GM10248 (cell line): ENCODE results near the gene LAPTM5.

ENCODE experiments used
- CTCF ChIA-PET: fragments of 300-600 bp; sonication (Branson Sonifier 250); formaldehyde crosslinking; extraction: SDS; loops from one replicate; lab custom pipeline; 2021; ENCODE audit warnings: antibody characterized with exemption; lab: Yijun Ruan, JAX
- POLR2A ChIA-PET: fragments of 350-650 bp; sonication (Branson Sonifier 250); formaldehyde crosslinking; extraction: SDS; loops from one replicate; lab custom pipeline; 2020; ENCODE audit warnings: antibody characterized with exemption; lab: Yijun Ruan, JAX
- DNase-seq: peaks from one replicate; pipeline ENCODE4 v3.0.0; 2012; ENCODE audit errors: extremely low spot score
- TF ChIP-seq, protein P1 (sequence below): IDR thresholded peaks from 2 replicates; pipeline ENCODE4 v1.5.1; 2012; ENCODE audit warnings: mild to moderate bottlenecking, low read depth; ENCODE audit errors: extremely low read depth, missing control alignments, control extremely low read depth

LAPTM5 gene

DNA sequence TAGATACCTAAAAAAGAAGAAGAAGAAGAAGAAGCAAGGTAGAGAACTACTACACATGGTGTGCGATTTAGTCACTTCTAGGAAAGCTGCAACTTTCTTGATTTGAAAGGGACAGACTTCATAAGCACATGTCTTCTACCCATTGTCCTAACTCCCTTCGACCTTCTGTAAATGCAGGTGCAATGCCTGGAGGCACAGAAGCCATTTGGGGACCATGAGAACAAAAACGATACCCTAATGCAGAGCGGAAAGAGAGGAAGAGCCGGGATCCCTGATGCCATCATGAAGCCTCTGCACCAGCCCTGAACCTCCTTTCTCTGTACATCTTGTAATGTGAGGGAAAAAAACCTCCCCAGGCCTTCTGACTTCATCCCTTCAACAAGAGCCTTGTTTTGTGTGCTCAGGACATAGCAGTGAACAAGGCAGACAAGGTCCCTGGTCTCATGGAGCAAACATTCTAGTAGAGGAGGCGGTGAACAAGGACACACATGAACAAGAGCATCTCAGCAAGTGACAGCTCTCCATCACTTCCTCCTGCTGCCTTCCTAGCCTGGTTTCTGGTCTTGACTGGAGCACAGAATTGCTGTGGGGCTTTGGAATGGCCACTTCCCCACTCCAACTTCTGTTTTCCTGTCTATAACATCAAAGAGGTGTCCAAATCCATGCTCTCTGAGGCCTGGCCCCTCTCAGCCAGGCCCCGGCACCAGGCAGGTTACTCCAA lies 5.5 kb upstream of the LAPTM5 start:
- DNase-seq, result no peak
- POLR2A ChIA-PET, result interaction anchor here (1.0 to 7.6 kb wide), 4 partner anchors 9 to 19 kb away, joined by 5 to 71 read pairs (median 14); no protein-coding TSS in a partner anchor
- TF ChIP-seq, protein P1, sequence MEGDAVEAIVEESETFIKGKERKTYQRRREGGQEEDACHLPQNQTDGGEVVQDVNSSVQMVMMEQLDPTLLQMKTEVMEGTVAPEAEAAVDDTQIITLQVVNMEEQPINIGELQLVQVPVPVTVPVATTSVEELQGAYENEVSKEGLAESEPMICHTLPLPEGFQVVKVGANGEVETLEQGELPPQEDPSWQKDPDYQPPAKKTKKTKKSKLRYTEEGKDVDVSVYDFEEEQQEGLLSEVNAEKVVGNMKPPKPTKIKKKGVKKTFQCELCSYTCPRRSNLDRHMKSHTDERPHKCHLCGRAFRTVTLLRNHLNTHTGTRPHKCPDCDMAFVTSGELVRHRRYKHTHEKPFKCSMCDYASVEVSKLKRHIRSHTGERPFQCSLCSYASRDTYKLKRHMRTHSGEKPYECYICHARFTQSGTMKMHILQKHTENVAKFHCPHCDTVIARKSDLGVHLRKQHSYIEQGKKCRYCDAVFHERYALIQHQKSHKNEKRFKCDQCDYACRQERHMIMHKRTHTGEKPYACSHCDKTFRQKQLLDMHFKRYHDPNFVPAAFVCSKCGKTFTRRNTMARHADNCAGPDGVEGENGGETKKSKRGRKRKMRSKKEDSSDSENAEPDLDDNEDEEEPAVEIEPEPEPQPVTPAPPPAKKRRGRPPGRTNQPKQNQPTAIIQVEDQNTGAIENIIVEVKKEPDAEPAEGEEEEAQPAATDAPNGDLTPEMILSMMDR, result no peak
- CTCF ChIA-PET, result interaction anchor here (0.9 to 22.9 kb wide), 4 partner anchors 15 to 43 kb away, joined by 3 to 449 read pairs (median 98); no protein-coding TSS in a partner anchor

DNA sequence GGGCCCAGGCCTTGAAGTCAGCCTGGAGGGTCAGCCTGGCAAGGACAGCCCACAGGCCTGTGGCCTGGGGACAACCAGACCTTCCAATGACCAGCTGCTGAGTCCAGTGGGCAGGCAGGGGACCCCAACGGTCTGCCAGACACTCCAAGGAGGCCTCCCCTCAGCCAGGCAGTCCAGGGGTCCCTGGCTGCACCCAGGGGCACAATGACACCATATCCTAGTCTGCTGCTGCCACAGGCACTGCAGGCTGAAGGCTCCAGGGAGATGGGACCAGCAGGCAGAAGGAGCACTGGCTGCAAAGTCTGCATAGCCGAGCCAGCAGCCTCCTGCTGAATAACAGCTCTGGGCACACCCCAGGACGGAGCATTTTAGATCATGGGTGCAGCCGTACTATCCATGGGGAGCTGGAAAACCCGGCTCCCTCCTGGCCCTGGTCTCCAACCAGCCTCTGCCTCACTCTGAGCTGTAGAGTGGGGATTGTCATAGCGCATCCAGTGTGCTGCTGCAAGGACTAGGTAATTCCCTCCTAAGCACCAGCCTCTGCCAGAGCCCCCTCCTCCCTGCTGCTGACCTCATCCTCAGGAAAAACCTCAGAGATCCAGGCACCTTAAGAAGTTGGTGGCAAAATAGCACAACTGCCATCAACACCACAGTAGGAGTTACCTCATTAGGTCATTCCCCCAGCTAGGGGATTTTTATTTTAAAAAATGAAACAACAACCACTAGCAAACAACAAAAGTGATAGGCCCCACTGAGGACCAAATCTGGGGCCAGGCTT lies 4.8 kb upstream of the LAPTM5 start:
- CTCF ChIA-PET, result interaction anchor here (0.9 to 22.9 kb wide), 5 partner anchors 14 to 43 kb away, joined by 3 to 449 read pairs (median 34); no protein-coding TSS in a partner anchor
- TF ChIP-seq, protein P1, result no peak
- POLR2A ChIA-PET, result interaction anchor here (2.1 to 7.6 kb wide), 2 partner anchors 12 to 17 kb away, joined by 9 to 71 read pairs; no protein-coding TSS in a partner anchor
- DNase-seq, result peak; percentile 65

DNA sequence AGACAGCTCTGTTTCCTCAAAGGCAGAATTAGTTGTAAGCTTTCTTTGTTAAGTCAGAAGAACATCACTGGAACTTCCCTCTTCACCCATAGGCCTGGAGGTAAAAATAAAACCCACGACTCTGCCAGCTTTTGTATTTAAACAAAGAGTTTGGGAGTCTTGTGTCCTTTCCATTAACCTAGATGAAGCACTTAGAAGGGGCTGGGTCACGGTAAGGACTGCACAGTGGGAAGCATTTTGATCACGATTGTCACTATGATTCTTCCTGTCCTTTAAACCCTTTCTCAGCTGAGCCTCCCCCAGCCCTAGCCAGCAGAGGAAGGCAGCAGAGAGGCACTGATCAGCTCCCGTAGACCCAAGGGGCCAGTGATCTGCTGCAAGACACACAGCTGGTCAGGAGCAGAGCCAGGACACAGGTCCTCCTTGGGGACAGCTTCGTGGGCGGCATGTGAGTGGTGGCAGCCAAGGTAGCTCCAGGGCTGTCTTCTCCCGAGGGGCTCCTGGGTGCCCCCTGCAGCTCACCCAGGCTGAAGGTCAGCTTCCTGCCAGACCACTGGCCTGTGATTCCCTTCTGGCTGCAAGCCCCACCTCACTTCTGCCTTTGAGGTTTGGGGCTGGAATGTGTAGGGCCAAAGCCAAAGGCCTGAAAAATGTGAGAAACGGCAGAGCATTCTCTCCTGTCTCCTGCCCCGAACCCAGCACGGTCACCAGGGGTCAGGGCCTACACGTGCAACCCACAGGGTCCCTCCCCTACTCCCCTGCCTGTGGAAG lies 4.0 kb upstream of the LAPTM5 start:
- POLR2A ChIA-PET, result interaction anchor here (0.6 to 7.6 kb wide), 7 partner anchors 8 to 60 kb away, joined by 4 to 71 read pairs (median 7); no protein-coding TSS in a partner anchor
- CTCF ChIA-PET, result interaction anchor here (1.2 to 22.9 kb wide), 6 partner anchors 13 to 149 kb away, joined by 3 to 449 read pairs (median 20); no protein-coding TSS in a partner anchor
- TF ChIP-seq, protein P1, result no peak
- no peak for DNase-seq

DNA sequence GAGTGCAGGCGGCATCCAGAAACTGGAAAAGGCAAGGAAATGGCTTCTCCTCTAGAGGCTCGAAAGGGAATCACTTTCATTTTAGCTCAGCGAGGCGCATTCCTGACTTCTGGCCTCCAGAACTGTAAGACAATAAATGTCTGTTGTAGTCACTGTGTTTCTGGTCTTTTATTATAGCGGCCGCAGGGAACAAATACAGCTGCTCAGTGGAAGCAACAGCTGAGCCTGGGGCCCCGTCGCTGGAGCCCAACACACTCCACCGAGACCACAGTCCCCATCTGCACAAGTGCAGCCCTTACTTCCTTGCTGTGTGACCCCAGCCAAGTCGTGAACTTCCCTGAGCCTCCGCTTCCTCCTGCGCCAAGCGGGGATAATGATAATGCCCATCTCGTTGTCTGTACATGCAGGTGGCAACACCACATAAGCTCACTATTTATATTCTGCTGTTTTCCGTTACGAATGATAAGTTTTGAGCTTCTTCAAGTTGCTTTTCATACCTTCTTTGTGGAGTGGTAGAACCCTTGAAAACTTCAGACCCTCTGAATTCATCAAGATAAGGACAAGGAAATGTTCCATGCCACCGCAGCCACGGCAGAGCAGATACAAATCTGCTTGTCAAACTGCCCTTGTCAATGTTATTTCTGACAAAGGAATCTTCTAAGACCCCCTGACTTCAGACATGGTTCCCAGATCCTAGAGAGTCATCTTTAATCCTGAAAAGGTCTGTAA lies 3.2 kb upstream of the LAPTM5 start:
- TF ChIP-seq, protein P1, result no peak
- DNase-seq, result no peak
- ChIA-PET CTCF (interaction anchor here (1.2 to 22.9 kb wide), 6 partner anchors 12 to 150 kb away, joined by 3 to 449 read pairs (median 20); no protein-coding TSS in a partner anchor), POLR2A (interaction anchor here (0.6 to 7.6 kb wide), 5 partner anchors 8 to 61 kb away, joined by 4 to 71 read pairs (median 5); no protein-coding TSS in a partner anchor)

DNA sequence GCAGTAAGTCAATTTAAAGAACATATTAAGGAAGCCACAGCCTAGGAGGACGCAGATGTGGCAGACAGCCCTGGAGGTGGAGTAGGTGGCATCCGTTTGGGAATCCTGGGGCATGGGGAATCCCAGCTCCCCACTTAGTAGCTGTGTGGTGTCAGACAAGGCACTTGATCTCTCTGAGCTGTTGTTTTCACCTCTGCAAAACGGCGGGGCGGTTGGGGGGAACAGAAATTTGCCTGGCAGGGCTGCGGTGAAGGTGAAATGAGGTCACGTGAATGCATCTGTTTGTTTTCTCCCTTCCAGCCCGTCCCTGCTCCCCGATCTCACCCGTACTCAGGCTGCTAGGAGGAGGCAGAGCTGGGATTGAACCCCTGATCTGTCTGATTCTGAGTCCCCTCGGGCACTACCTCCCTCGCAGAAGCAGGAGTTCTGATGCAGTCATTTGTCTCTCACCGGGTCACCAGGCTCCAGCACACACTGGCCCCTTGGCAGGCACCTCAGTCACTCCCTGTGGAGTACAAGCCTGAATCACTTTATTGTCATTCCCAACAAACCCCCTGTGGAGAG lies 2.2 kb upstream of the LAPTM5 start:
- POLR2A ChIA-PET, result interaction anchor here (2.2 to 7.6 kb wide), 2 partner anchors 10 to 14 kb away, joined by 18 to 71 read pairs; no protein-coding TSS in a partner anchor
- DNase-seq, result no peak

More for the DNA sequence above, 2.2 kb upstream of the LAPTM5 start:
- CTCF ChIA-PET, result interaction anchor here (2.3 to 22.9 kb wide), 4 partner anchors 9 to 40 kb away, joined by 8 to 449 read pairs (median 98); no protein-coding TSS in a partner anchor
- TF ChIP-seq, protein P1, result no peak
